Neural cell (in vitro differentiated cells): ENCODE measurements around the gene TMEM250. TPM values are rescaled to one million over a fixed set of nuclear protein-coding genes. Genes with fewer than 3 reads are reported as not detected.

Source experiments
- H2AFZ ChIP-seq: fragments of 200-600, 300-800 bp; sonication (generic), shearing (Covaris generic); 2 replicates; pipeline ENCODE4 v1.6.0; 2014; ENCODE audit warnings: low read depth, mild to moderate bottlenecking, antibody characterized with exemption, low read length, moderate library complexity
- H3F3A ChIP-seq: fragments of 200-600 bp; shearing (Covaris generic); 2 replicates; pipeline ENCODE4 v1.6.1; 2016; ENCODE audit warnings: mild to moderate bottlenecking, moderate library complexity, mixed read lengths, antibody characterized with exemption, low read length; ENCODE audit not compliant: insufficient read depth, poor library complexity, severe bottlenecking
- H3K27ac ChIP-seq: fragments of 200-600, 300-800 bp; sonication (generic), shearing (Covaris generic); 2 replicates; pipeline ENCODE4 v1.5.1; 2014; ENCODE audit warnings: mild to moderate bottlenecking, low read length, moderate library complexity
- H3K27me3 ChIP-seq: fragments of 300-800, 200-600 bp; sonication (generic), shearing (Covaris generic); 2 replicates; pipeline ENCODE4 v1.6.0; 2014; ENCODE audit warnings: mild to moderate bottlenecking, low read depth, low read length, moderate library complexity; ENCODE audit not compliant: insufficient read depth
- H3K36me3 ChIP-seq: fragments of 300-800, 200-600 bp; sonication (generic), shearing (Covaris generic); 2 replicates; pipeline ENCODE4 v1.5.1; 2014; ENCODE audit warnings: mild to moderate bottlenecking, antibody characterized with exemption, low read length, moderate library complexity; ENCODE audit not compliant: insufficient read depth
- H3K4me2 ChIP-seq: fragments of 300-800, 200-600 bp; sonication (generic), shearing (Covaris generic); 2 replicates; pipeline ENCODE4 v1.6.0; 2014; ENCODE audit warnings: mild to moderate bottlenecking, low read length
- H3K4me3 ChIP-seq: fragments of 300-800, 200-600 bp; sonication (generic), shearing (Covaris generic); 2 replicates; pipeline ENCODE4 v1.5.1; 2014; ENCODE audit warnings: mild to moderate bottlenecking, low read length, moderate library complexity
- H3K79me2 ChIP-seq: fragments of 200-600 bp; shearing (Covaris generic); replicated peaks from 2 replicates; pipeline ENCODE4 v1.6.0; 2014; ENCODE audit warnings: mild to moderate bottlenecking, low read length, moderate library complexity; ENCODE audit not compliant: insufficient read depth
- H3K9ac ChIP-seq: fragments of 300-800, 200-600 bp; sonication (generic), shearing (Covaris generic); 2 replicates; pipeline ENCODE4 v1.6.1; 2016; ENCODE audit warnings: mild to moderate bottlenecking, low read length, mixed read lengths
- H3K9me2 ChIP-seq: fragments of 200-600 bp; shearing (Covaris generic); 2 replicates; pipeline ENCODE4 v1.6.1; 2016; ENCODE audit warnings: mild to moderate bottlenecking, low read length, mixed read lengths; ENCODE audit not compliant: insufficient read depth
- H3K9me3 ChIP-seq: fragments of 200-600, 300-800 bp; sonication (generic), shearing (Covaris generic); 2 replicates; pipeline ENCODE4 v1.6.1; 2016; ENCODE audit warnings: mild to moderate bottlenecking, mixed run types, low read length, moderate library complexity, mixed read lengths
- H4K20me1 ChIP-seq: fragments of 200-600 bp; shearing (Covaris generic); 2 replicates; pipeline ENCODE4 v1.6.1; 2016; ENCODE audit warnings: mild to moderate bottlenecking, mixed run types; ENCODE audit not compliant: insufficient read depth
- EP300 ChIP-seq: fragments of 450-650 bp; conservative IDR thresholded peaks from 2 replicates; pipeline ENCODE4 v1.6.1; 2014; ENCODE audit warnings: antibody characterized with exemption, mild to moderate bottlenecking, moderate library complexity; ENCODE audit not compliant: poor library complexity, severe bottlenecking
- EZH2 ChIP-seq: fragments of 200-600, 300-800 bp; shearing (Covaris generic), sonication (generic); IDR thresholded peaks from 2 replicates; pipeline ENCODE4 v1.6.1; 2014; ENCODE audit warnings: antibody characterized with exemption, low read length, borderline replicate concordance, mild to moderate bottlenecking; ENCODE audit not compliant: insufficient read depth, poor library complexity, severe bottlenecking
- MXI1 ChIP-seq: fragments of 450-650 bp; conservative IDR thresholded peaks from 2 replicates; pipeline ENCODE4 v1.6.1; 2014; ENCODE audit warnings: antibody characterized with exemption, mild to moderate bottlenecking; ENCODE audit not compliant: poor library complexity, severe bottlenecking
- POLR2AphosphoS5 ChIP-seq: IDR thresholded peaks from 2 replicates; pipeline ENCODE4 v1.6.1; 2012
- RAD21 ChIP-seq: fragments of 450-650 bp; conservative IDR thresholded peaks from 2 replicates; pipeline ENCODE4 v1.6.1; 2014; ENCODE audit warnings: antibody characterized with exemption, mild to moderate bottlenecking, moderate library complexity
- SMC3 ChIP-seq: fragments of 450-650 bp; conservative IDR thresholded peaks from 2 replicates; pipeline ENCODE4 v1.6.1; 2014; ENCODE audit warnings: antibody characterized with exemption, mild to moderate bottlenecking, moderate library complexity; ENCODE audit not compliant: poor library complexity
- TAF1 ChIP-seq: IDR thresholded peaks from 2 replicates; pipeline ENCODE4 v1.6.1; 2012; ENCODE audit warnings: low read depth
- polyA plus RNA-seq: library from polyadenylated mRNA; depleted of rRNA; stranded (reverse); fragments of >200 nt; gene quantifications from 2 replicates; pipeline ENCODE4 v1.2.3, GENCODE V29; 2014
- TF ChIP-seq, protein P1 (sequence below): fragments of 450-650 bp; IDR thresholded peaks from 2 replicates; pipeline ENCODE4 v1.5.1; 2014; ENCODE audit warnings: antibody characterized with exemption, mild to moderate bottlenecking, moderate library complexity; ENCODE audit not compliant: poor library complexity, severe bottlenecking
- TF ChIP-seq, protein P2 (sequence below): IDR thresholded peaks from 2 replicates; pipeline ENCODE4 v1.6.1; 2012; ENCODE audit warnings: borderline replicate concordance

Gene TMEM250
- polyA plus RNA-seq, 1 donor from 2014 or later = 15.0 TPM

DNA sequence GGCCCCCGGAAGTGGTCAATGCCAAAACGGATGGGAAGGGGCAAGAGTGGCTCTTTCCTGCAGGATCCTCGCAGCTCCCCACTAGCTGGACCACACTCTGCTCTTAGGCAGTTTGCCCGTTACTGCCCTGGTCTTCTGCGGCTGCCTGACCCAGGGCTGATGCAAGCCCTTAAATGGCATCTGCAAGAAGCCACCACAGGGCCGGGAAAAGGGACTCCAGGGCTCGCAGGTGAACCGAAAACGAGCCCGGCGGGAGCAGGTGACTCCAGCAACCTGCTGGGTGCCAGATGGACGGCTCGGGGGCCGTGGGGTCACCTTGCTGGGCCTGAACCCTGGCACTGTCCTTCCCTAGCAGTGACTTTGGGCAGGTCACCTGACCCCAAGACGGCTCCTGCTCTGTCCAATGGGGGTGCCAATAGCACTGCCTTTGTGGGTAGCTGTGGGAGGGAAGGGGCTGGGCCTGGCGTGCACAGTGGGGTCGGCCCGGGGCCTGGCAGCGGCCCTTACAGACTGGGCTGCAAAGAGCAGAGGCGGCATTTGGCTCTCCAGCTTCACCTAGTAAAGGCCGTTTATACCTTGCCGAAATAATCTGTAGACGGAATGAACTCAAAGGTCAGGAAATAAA, 1.3 kb downstream of the TMEM250 start:
- Histone ChIP-seq H3K4me3 (peak overlapping the region; percentile 90), H3K9ac (peak overlapping the region; percentile 90), H3K27me3 (no peaks in the 10 kb centered on the region), H2AFZ (no peak overlapping the region), H3K79me2 (no peaks in the 10 kb centered on the region), H3K9me3 (no peaks in the 10 kb centered on the region), H3K36me3 (no peaks in the 10 kb centered on the region), H3F3A (no peaks in the 10 kb centered on the region), H3K27ac (peak overlapping the region; percentile 80), H4K20me1 (no peaks in the 10 kb centered on the region), H3K4me2 (peak overlapping the region; percentile 34), H3K9me2 (no peaks in the 10 kb centered on the region)
- TF ChIP-seq POLR2AphosphoS5 (no peak), EP300 (no peak), SMC3 (no peak), TAF1 (no peak), MXI1 (no peak), EZH2 (no peak), RAD21 (no peak)
- TF ChIP-seq, protein P1, sequence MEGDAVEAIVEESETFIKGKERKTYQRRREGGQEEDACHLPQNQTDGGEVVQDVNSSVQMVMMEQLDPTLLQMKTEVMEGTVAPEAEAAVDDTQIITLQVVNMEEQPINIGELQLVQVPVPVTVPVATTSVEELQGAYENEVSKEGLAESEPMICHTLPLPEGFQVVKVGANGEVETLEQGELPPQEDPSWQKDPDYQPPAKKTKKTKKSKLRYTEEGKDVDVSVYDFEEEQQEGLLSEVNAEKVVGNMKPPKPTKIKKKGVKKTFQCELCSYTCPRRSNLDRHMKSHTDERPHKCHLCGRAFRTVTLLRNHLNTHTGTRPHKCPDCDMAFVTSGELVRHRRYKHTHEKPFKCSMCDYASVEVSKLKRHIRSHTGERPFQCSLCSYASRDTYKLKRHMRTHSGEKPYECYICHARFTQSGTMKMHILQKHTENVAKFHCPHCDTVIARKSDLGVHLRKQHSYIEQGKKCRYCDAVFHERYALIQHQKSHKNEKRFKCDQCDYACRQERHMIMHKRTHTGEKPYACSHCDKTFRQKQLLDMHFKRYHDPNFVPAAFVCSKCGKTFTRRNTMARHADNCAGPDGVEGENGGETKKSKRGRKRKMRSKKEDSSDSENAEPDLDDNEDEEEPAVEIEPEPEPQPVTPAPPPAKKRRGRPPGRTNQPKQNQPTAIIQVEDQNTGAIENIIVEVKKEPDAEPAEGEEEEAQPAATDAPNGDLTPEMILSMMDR = no peak
- TF ChIP-seq, protein P2, sequence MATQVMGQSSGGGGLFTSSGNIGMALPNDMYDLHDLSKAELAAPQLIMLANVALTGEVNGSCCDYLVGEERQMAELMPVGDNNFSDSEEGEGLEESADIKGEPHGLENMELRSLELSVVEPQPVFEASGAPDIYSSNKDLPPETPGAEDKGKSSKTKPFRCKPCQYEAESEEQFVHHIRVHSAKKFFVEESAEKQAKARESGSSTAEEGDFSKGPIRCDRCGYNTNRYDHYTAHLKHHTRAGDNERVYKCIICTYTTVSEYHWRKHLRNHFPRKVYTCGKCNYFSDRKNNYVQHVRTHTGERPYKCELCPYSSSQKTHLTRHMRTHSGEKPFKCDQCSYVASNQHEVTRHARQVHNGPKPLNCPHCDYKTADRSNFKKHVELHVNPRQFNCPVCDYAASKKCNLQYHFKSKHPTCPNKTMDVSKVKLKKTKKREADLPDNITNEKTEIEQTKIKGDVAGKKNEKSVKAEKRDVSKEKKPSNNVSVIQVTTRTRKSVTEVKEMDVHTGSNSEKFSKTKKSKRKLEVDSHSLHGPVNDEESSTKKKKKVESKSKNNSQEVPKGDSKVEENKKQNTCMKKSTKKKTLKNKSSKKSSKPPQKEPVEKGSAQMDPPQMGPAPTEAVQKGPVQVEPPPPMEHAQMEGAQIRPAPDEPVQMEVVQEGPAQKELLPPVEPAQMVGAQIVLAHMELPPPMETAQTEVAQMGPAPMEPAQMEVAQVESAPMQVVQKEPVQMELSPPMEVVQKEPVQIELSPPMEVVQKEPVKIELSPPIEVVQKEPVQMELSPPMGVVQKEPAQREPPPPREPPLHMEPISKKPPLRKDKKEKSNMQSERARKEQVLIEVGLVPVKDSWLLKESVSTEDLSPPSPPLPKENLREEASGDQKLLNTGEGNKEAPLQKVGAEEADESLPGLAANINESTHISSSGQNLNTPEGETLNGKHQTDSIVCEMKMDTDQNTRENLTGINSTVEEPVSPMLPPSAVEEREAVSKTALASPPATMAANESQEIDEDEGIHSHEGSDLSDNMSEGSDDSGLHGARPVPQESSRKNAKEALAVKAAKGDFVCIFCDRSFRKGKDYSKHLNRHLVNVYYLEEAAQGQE = no peak

DNA sequence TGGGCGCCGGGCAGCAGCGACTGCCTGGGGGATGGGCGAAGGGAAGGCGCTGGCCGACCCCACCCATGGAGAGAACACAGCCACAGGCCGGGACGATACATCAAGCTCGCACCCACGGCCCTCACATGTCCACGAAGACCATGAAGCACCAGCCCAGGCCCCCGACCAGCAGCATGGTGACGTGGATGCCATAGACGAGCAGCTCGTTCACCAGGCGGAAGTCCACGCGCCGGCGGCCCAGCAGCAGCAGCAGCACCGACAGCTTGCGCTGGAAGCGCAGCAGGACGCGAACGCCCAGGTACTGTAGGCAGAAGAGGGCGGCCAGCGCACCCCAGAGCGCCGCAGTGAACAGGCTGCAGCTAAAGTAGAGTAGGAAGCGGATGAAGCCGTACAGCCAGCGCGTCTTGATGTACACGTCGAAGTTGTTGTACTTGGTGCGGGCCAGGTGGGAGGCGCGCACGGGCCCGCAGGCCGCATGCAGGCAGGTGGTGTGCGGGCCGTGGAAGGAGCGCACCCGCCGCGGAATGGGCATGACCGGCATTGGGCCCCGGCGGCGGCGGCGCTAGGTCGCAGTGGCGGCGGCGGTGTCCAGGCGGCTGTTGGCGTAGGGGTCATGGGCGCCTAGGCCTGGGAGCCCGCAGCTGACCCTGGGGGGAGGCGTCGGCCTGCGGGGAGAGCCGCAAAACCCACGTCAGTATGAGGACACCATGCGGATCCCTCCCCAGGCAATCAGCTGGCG, 2.1 kb downstream of the TMEM250 start:
- Histone ChIP-seq H3K9me2 (no peaks in the 10 kb centered on the region), H3K4me3 (no peak overlapping the region), H3K9me3 (no peaks in the 10 kb centered on the region), H3K79me2 (no peaks in the 10 kb centered on the region), H3K4me2 (no peak overlapping the region), H3F3A (no peaks in the 10 kb centered on the region), H3K36me3 (no peaks in the 10 kb centered on the region), H4K20me1 (no peaks in the 10 kb centered on the region), H3K9ac (no peak overlapping the region), H3K27ac (no peak overlapping the region), H3K27me3 (no peaks in the 10 kb centered on the region), H2AFZ (no peak overlapping the region)
- no peak for TF ChIP-seq TAF1
- TF ChIP-seq, protein P2 = no peak
- TF ChIP-seq MXI1 = no peak
- TF ChIP-seq, protein P1 = no peak
- no peak for TF ChIP-seq EP300
- TF ChIP-seq POLR2AphosphoS5 = no peak
